Endodermal cell (in vitro differentiated cells): ENCODE results near the gene ZNF284. TPM values are rescaled to one million over a fixed set of nuclear protein-coding genes. Genes with fewer than 3 reads are reported as not detected.

ENCODE experiments used
- DNase-seq: peaks from one replicate; pipeline ENCODE4 v3.0.0-alpha.2; 2017
- H3K27ac ChIP-seq: 2 replicates; pipeline ENCODE4 v1.5.1; 2013; ENCODE audit warnings: mild to moderate bottlenecking, low read depth, low read length, moderate library complexity
- H3K27me3 ChIP-seq: 2 replicates; pipeline ENCODE4 v1.6.1; 2013; ENCODE audit warnings: mild to moderate bottlenecking, low read length, moderate library complexity; ENCODE audit not compliant: insufficient read depth, control insufficient read depth, poor library complexity, severe bottlenecking
- H3K36me3 ChIP-seq: 2 replicates; pipeline ENCODE4 v1.7.0; 2013; ENCODE audit warnings: mild to moderate bottlenecking, low read length, moderate library complexity; ENCODE audit not compliant: control insufficient read depth, insufficient read depth
- H3K4me1 ChIP-seq: one replicate; pipeline ENCODE4 v1.7.0; 2013; ENCODE audit warnings: low read length; ENCODE audit not compliant: control insufficient read depth, insufficient read depth
- H3K4me3 ChIP-seq: 2 replicates; pipeline ENCODE4 v1.5.1; 2013; ENCODE audit warnings: mild to moderate bottlenecking, low read length, moderate library complexity
- H3K9ac ChIP-seq: 2 replicates; pipeline ENCODE4 v1.6.1; 2013; ENCODE audit warnings: mild to moderate bottlenecking, low read length, moderate library complexity; ENCODE audit not compliant: poor library complexity, severe bottlenecking; ENCODE audit errors: extremely low read depth
- H3K9me3 ChIP-seq: 2 replicates; pipeline ENCODE4 v1.6.1; 2013; ENCODE audit warnings: mild to moderate bottlenecking, low read length, moderate library complexity; ENCODE audit not compliant: control insufficient read depth
- H3K27ac Mint-ChIP-seq: 2 replicates; pipeline ENCODE4 v1.8.0; 2020; ENCODE audit warnings: mixed read lengths
- H3K27me3 Mint-ChIP-seq: 2 replicates; pipeline ENCODE4 v1.8.0; 2021; ENCODE audit warnings: mild to moderate bottlenecking, mixed read lengths; ENCODE audit not compliant: insufficient read depth
- H3K36me3 Mint-ChIP-seq: 2 replicates; pipeline ENCODE4 v1.8.0; 2020; ENCODE audit warnings: low read depth, mixed read lengths
- H3K4me1 Mint-ChIP-seq: 2 replicates; pipeline ENCODE4 v1.8.0; 2020; ENCODE audit warnings: mixed read lengths
- H3K4me3 Mint-ChIP-seq: 2 replicates; pipeline ENCODE4 v1.8.0; 2020; ENCODE audit warnings: mild to moderate bottlenecking, moderate library complexity, mixed read lengths
- H3K9me3 Mint-ChIP-seq: 2 replicates; pipeline ENCODE4 v1.8.0; 2020; ENCODE audit warnings: mild to moderate bottlenecking, mixed read lengths
- CTCF ChIP-seq: fragments of 200-600 bp; sonication (generic); conservative IDR thresholded peaks from 2 replicates; pipeline ENCODE4 v1.5.0; 2021; ENCODE audit warnings: antibody characterized with exemption, mild to moderate bottlenecking
- WGBS, 2 experiments: methylation state at CpG; one replicate each; pipeline versions ENCODE4 v1.1.5 to v1.1.7; 2013; ENCODE audit warnings: missing lambda C conversion rate in 2 of 2, mixed read lengths in 1 of 2; ENCODE audit not compliant: insufficient coverage in 1 of 2, insufficient read length in 1 of 2; 5-methylcytosine and 5-hydroxymethylcytosine counted together
- total RNA-seq, 2 donors: library from RNA; stranded (reverse); fragmentation: NEBNext Ultra II Directional in 1 of 2; extraction: Animal tissue kit (Norgen Biotek cat#: 25700) in 1 of 2; gene quantifications; 2 replicates in 1 of 2; 3 replicates in 1 of 2; pipeline ENCODE4 v1.2.1, GENCODE V29; 2021

ZNF284 gene
- total RNA-seq, 2 donors from 2014 or later = 1.9 to 2.2 TPM

- Mint-ChIP-seq H3K27me3 (peaks cover 1% of the 10 kb centered on the region), H3K36me3 (peaks cover 40% of the 10 kb centered on the region), H3K4me1 (no peaks in the 10 kb centered on the region), H3K9me3 (peaks cover 20% of the 10 kb centered on the region), H3K27ac (no peak overlapping the region), H3K4me3 (no peak overlapping the region)
- peaks cover 45% of the 10 kb centered on the region for H3K36me3 ChIP-seq
- DNase-seq = no peak
- TF ChIP-seq CTCF = no peak
- H3K4me1 ChIP-seq = no peaks in the 10 kb centered on the region
- no peak overlapping the region for H3K4me3 ChIP-seq
- WGBS, 2 experiments = 91 to 93% methylated on average over 3 to 5 of the region's 5 CpGs
- peaks cover 15% of the 10 kb centered on the region for H3K9me3 ChIP-seq
- H3K9ac ChIP-seq = no peak overlapping the region
- no peak overlapping the region for H3K27ac ChIP-seq
- no peaks in the 10 kb centered on the region for H3K27me3 ChIP-seq
These were observed 60.0 kb downstream of the ZNF284 start for GRCh38 chr19:44131955-44132354.

Other genes starting within 250 kb of the ZNF284 start
- 10 to 100 TPM in 1 of 2 donors, 1 to 10 TPM in 1; 7.1 to 10.1 TPM for gene ZNF283, start 244.8 kb upstream of the ZNF284 start, total RNA-seq
- 1 to 10 TPM; 4.0 to 6.6 TPM for gene ZNF404, start 188.2 kb upstream of the ZNF284 start, total RNA-seq
- gene ZNF45, start 136.9 kb upstream of the ZNF284 start, total RNA-seq = 10 to 100 TPM; 18.6 to 19.4 TPM
- gene ZNF221, start 120.9 kb upstream of the ZNF284 start, total RNA-seq = 10 to 100 TPM; 11.5 to 11.8 TPM
- gene ZNF155, start 88.0 kb upstream of the ZNF284 start, total RNA-seq = 10 to 100 TPM in 1 of 2 donors, 1 to 10 TPM in 1; 9.7 to 12.7 TPM
- 1 to 10 TPM; 3.8 to 5.7 TPM for gene ZNF230, start 69.2 kb upstream of the ZNF284 start, total RNA-seq
- gene ZNF222, start 46.8 kb upstream of the ZNF284 start, total RNA-seq = 1 to 10 TPM; 5.0 to 6.0 TPM
- gene ZNF223, start 20.1 kb upstream of the ZNF284 start, total RNA-seq = 1 to 10 TPM; 9.3 TPM
- 10 to 100 TPM; 19.7 to 22.1 TPM for gene ZNF224, start 22.2 kb downstream of the ZNF284 start, total RNA-seq
- 1 to 10 TPM; 6.4 to 7.4 TPM for gene ZNF225, start 41.2 kb downstream of the ZNF284 start, total RNA-seq
- 10 to 100 TPM in 1 of 2 donors, 1 to 10 TPM in 1; 9.0 to 10.8 TPM for gene ZNF234, start 69.4 kb downstream of the ZNF284 start, total RNA-seq
- 10 to 100 TPM; 21.0 to 28.0 TPM for gene ZNF226, start 92.9 kb downstream of the ZNF284 start, total RNA-seq
- 10 to 100 TPM; 27.6 to 27.8 TPM for gene ZNF227, start 140.4 kb downstream of the ZNF284 start, total RNA-seq
- gene ZNF233, start 187.7 kb downstream of the ZNF284 start, total RNA-seq = 1 to 10 TPM in 1 of 2 donors, under 1 TPM in 1; 0.58 to 3.0 TPM
- 10 to 100 TPM in 1 of 2 donors, 1 to 10 TPM in 1; 7.0 to 12.1 TPM for gene ZNF235, start 232.9 kb downstream of the ZNF284 start, total RNA-seq